Hematopoietic multipotent progenitor cell treated with erythropoietin and hydrocortisone succinate and interleukin-3 and kit ligand, for 8 days (in vitro differentiated cells): ENCODE measurements around the gene DNMT3L.
"Not testable (repeated sequence)": the region's sequence is repeated elsewhere in the genome, so short reads cannot be mapped to it uniquely, and the experiment has no call there.

ENCODE experiments used
- DNase-seq: peaks from one replicate; pipeline ENCODE4 v3.0.0-alpha.2; 2015

The DNMT3L gene

GRCh38 chr21:44275041-44275440 lies 13.3 kb upstream of the DNMT3L start:
- no peak for DNase-seq

DNA sequence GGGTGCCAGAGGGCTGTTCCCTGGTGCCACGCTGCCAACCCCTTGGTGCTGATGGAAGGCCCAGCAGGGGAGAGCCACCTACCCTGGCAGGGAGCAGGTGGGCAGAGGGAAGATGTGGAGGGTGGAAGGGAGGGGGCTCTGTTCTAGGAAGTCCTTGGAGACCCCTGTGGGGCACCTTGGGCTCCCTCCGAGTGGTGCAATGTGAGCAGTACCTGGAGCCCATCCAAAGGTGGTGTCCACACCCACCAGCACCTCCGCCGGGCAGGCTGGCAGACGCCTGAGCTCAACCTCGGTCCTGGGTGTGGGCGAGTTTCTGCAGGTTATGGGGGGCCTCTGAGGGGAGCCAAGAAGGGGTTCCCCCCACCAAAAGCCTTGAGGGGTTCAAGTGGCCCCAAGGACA lies 11.3 kb upstream of the DNMT3L start:
- no peak for DNase-seq

- DNase-seq, result no peak
Measured at GRCh38 chr21:44272284-44272858, 10.7 kb upstream of the DNMT3L start.

DNA sequence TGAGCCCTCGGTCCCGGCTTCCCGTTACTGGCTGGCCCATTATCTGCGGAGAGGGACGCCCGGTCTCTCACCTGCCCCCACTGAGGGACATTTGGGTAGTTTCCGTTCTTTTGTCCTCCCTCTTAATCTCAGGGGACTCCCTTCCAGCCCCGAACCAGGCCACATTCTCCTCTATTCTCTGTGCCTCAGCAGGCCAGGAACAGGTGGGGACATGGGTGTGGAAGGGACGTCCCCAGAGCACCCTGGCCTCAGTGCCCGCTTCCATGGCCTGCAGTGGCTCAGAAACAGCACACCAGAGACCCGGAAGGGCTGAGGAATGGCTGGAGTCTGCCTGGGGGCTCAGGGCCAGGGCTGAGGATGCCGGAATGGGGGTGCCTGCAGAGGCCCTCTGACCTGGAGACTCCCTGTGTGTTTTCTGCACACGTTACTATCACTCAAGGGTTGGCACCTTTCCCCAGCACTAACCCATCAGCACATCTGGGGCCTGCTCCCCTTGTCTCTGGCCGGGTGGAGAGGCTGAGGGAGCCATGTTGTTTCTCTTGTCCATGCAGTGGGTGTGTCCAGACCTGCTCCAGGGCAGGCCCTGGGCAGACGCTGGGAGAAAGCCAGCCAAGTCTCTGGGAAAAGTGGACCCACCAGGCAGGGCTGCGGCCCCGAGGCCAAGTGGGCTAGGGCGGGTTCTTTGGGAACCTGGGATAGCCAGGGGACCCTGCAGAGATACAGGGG lies 10.0 kb upstream of the DNMT3L start:
- DNase-seq, result no peak

- DNase-seq, result no peak
Measured at GRCh38 chr21:44269090-44269489, 7.4 kb upstream of the DNMT3L start.

DNA sequence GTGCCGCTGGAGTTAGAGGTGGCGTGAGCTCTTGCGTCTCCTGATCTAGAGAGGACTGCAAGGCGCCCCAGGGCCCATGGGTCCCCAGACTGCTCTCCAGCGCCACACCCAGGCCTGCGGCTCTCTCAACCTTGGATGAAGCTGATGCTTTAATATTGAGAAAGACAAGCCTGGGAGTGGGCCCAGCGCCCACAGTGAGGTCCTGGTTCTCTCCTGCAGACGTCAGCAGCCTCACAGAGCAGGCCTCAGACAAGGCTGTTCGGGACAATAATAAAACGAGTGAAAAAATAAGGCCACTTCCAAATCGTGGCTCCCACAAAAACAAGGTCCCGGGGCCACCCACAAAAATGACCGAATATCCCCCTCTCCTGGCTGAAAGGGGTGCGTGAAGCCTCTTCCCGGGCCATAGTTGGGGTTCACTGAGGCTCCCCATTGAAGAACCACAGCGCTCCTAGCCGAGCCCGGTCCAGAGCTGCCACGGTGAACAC lies 6.0 kb upstream of the DNMT3L start:
- peak; percentile 5 for DNase-seq

DNA sequence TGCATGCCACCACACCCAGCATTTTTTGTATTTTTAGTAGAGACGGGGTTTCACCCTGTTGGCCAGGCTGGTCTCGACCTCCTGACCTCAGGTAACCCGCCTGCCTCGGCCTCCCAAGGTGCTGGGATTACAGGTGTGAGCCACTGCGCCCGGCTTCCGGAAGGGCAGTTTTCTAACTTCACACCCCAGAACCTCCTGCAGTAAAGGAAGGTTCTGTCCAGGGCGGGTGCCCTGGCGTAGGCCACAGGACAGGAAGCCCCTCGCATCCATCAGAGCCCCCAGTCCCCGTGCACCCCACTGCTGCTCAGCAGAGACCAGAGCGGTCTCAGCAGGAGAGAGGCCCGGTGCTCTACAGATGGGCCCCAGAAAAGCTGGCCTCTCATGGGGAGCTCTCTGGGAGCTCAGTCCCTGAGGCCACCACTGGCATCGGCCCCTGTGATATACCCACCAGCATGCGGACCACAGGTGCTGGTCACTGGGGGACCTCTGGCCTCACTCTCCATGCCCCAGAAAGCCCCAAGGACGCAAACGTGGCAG lies 4.1 kb upstream of the DNMT3L start:
- DNase-seq, result no peak

GRCh38 chr21:44263768-44264167 lies 2.1 kb upstream of the DNMT3L start:
- no peak for DNase-seq

- no peak for DNase-seq
Measured at GRCh38 chr21:44263221-44263760, 1.6 kb upstream of the DNMT3L start.

DNA sequence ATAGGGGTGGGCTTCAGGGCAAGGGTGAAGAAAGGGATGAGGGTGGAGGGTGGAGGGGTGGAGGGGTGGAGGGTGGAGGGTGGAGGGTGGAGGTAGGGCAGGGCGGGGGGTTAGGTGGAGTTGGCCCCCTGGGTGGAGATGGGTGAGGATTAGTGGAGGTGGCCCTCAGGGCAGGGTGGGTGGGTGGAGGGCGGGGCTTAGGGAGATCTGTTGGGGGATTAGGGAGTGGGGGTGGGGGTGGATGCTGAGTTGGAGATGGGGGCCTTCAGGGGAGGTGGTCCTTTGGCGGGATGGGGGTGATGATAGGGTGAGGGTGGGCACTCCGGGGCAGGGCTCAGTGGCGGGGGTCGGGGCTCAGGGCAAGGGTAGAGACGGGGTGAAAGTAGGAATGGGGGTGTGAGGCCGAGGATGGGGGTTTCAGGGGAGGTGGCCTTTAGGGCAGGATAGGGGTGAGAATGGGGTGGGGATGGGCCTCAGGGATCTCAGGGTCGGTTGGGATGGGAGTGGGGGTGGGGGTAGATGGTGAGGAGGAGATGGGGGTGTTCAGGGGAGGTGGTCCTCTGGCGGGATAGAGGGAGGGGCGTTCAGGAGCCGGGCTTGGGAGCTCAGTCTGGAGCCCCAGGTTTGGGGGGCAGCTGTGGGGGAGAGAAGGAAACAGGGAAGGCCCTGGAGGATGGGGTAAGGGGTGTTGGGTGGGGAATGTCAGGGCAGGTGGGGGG lies 800 bp upstream of the DNMT3L start:
- DNase-seq, result no peak

GRCh38 chr21:44260791-44261631 lies 686 bp downstream of the DNMT3L start:
- DNase-seq, result no peak

- no peak for DNase-seq
Measured at GRCh38 chr21:44260066-44260465, 1.6 kb downstream of the DNMT3L start.

DNA sequence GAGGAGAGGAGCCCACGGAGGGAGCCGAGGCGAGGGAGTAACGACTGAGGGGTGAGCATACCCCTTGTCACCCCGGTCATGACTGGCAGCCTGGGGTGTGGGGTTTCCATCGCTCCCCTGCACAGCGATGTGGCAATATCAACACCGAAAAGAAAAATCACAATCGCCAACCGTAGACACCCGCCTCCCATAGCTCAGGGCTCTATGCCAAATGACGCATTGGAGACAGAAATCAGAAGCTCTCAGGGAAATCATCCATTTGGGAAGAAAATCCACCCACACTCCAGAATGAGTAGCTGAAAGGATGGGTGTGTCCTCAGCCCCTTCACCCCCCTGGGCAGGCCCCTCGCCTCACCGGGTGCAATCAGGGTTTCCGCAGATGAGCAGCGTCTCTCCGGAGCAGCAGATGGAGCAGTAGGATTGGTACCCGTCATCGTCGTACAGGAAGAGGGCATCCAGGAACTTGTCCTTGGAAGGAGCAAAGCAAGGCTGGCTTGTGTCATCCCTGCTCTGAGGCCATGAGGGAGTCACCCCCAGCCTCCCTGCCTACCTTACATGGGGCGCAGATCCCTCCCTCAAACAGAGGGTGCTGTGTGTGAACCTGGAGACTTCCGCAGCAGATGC lies 2.5 kb downstream of the DNMT3L start:
- DNase-seq, result no peak

- DNase-seq, result no peak
Measured at GRCh38 chr21:44258056-44258725, 3.5 kb downstream of the DNMT3L start.

- no peak for DNase-seq
Measured at GRCh38 chr21:44255511-44255981, 6.2 kb downstream of the DNMT3L start.

- DNase-seq, result no peak
Measured at GRCh38 chr21:44253832-44254710, 7.6 kb downstream of the DNMT3L start.

GRCh38 chr21:44249204-44250037 lies 12.3 kb downstream of the DNMT3L start:
- not testable (repeated sequence) for DNase-seq

DNA sequence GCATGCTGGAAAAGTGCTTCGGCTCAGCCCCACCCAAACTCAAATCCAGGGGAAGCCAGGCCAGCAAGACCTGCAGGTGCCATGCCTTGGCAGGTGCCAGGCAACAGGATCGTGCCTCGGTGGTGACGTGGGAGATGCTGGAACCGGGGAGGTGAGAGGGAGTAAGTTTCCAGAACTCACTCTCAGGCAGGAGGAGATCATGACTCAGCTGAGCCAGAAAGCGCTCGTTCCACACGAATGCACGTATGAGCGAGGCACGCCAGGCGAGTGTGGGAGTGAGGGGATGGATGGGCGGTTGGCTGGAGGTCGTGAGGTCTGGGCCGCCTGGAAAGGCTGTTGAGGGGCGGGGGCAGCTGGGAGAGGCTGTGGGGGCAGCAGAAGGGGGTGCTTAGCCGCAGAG lies 13.8 kb downstream of the DNMT3L start:
- DNase-seq, result not testable (repeated sequence)

GRCh38 chr21:44243980-44244379 lies 17.7 kb downstream of the DNMT3L start:
- DNase-seq, result not testable (repeated sequence)
